GM21529 (cell line): ENCODE results near the gene THOC2.
"Not testable (repeated sequence)": the region's sequence is repeated elsewhere in the genome, so short reads cannot be mapped to it uniquely, and the experiment has no call there.

Experiments
- ATAC-seq: cut with Tn5 transposase; IDR thresholded peaks from one replicate; pipeline ENCODE4 v1.9.1; 2021; ENCODE audit not compliant: unreplicated experiment

THOC2 gene

GRCh38 chrX:123581586-123581985, 151.3 kb downstream of the THOC2 start:
- ATAC-seq = no peak

DNA sequence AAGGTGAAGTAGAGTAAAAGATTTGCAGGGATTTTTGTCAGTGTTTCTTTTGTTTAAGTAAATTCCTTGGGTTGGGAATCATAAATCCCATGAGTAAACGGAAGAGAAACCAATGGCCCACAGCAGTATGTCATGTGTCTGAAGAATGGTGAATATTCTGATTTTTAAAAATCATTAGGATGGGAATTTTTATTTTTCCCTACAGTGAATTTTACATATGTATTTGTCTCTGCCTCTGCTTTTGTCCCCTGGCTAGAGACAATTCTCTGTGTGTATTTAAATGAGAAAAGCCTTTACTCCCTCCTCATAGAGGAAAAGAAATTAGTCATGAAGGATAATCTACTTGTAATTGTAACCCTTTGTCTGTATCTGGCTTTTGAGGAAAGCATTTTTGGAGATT, 152.1 kb downstream of the THOC2 start:
- no peak for ATAC-seq

GRCh38 chrX:123574027-123574426, 158.8 kb downstream of the THOC2 start:
- not testable (repeated sequence) for ATAC-seq

DNA sequence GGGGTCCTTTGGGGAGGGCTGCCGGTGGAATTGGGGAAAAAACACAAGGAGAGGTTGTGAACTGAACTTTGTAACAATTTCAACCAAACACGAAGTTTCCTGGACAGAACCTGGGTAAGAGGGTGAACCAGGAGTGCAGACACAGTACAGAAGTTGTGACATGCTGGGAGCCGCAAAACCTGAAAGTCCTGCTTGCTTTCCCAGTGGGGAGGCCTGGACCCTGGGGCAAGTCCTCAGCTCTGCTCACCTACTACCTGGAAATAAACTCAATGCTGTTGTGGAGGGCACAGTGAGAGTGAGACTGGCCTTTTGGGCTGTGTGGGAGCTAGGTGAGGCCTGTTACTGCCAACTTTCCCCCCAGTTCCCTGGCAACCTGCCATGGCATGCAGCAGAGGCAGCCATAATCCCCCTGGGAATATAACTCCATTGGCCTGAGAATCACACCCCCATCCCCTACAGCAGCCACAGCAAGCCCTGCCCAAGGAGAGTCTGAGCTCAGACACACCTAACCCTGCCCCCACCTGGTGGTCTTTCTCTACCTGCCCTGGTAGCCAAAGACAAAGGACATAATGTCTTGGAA, 162.8 kb downstream of the THOC2 start:
- no peak for ATAC-seq

GRCh38 chrX:123563167-123563566, 169.7 kb downstream of the THOC2 start:
- ATAC-seq = no peak

DNA sequence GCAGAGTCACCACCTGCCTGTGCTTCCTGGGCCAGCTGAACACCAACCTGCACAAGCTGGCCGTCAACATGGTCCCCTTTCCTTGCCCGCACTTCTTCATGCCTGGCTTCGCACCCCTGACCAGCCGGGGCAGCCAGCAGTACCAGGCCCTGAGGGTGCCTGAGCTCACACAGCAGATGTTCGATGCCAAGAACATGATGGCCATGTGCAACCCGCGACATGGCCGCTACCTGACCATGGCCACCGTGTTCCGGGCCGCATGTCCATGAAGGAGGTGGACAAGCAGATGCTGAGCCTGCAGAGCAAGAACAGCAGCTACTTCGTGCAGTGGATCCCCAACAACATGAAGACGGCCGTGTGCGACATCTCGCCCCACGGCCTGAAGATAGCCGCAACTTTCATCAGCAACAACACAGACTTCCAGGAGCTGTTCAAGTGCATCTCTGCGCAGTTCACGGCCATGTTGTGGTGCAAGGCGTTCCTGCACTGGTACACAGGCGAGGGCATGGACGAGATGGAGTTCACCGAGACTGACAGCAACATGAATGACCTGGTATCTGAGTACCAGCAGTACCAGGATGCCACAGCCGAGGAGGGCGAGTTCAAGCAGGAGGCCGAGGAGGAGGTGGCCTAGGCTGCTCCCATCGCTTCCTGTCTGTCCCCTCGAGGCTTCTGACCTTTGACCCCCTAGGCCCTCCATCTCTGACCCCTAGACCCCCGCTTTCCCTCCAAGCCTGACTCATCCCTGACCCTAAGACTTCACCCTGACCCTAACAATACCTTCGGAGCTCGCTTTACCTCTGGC, 170.3 kb downstream of the THOC2 start:
- no peak for ATAC-seq

DNA sequence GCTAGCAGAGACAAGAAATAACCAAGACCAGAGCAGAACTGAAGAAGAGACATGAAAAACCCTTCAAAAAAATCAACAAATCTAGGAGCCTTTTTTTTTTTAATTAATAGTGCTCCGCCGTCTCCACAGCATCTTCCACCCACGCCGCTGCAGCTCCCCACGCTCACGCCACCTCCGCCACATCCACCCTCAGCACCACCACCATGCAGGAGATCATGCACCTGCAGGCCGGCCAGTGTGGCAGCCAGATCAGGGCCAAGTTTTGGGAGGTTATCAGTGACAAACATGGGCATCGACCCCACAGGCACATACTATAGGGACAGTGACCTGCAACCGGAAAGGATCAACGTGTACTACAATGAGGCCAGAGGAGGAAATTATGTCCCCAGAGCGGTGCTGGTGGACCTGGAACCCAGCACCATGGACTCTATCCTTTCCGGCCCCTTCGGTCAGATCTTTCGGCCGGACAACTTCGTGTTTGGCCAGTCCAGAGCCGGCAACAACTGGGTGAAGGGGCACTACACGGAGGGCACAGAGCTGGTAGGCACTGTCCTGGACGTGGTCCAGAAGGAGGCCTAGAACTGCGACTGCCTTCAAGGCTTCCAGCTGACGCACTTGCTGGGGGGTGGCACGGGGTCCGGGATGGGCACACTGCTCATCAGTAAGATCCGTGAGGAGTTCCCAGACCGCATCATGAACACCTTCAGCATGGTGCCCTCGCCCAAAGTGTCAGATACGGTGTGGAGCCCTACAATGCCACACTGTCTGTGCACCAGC, 171.2 kb downstream of the THOC2 start:
- ATAC-seq = no peak

- no peak for ATAC-seq
These were observed 182.0 kb downstream of the THOC2 start for GRCh38 chrX:123550829-123551228.
